ENCODE results near the gene TNFSF10.
A peak's percentile ranks its signal among the peaks of the same experiment; 100 is the strongest.
"Not testable (repeated sequence)": the region's sequence is repeated elsewhere in the genome, so short reads cannot be mapped to it uniquely, and the experiment has no call there.

TNFSF10 gene

GRCh38 chr3:172522871-172523818, at the start of gene TNFSF10:
Gene TNFSF10, minus strand, starts transcription at chr3:172523430. Its CDS starts 46 bp downstream, at chr3:172523384.
- peak; percentile 61 to 63 for DNase-seq
- TF ChIP-seq GATA1 (IDR thresholded peaks at IDR 0.05; ENCODE audit: low read depth, low read length) (no peak), POLR2A (IDR thresholded peaks at IDR 0.05; ENCODE audit: low read length) (peak; percentile 70)

DNA sequence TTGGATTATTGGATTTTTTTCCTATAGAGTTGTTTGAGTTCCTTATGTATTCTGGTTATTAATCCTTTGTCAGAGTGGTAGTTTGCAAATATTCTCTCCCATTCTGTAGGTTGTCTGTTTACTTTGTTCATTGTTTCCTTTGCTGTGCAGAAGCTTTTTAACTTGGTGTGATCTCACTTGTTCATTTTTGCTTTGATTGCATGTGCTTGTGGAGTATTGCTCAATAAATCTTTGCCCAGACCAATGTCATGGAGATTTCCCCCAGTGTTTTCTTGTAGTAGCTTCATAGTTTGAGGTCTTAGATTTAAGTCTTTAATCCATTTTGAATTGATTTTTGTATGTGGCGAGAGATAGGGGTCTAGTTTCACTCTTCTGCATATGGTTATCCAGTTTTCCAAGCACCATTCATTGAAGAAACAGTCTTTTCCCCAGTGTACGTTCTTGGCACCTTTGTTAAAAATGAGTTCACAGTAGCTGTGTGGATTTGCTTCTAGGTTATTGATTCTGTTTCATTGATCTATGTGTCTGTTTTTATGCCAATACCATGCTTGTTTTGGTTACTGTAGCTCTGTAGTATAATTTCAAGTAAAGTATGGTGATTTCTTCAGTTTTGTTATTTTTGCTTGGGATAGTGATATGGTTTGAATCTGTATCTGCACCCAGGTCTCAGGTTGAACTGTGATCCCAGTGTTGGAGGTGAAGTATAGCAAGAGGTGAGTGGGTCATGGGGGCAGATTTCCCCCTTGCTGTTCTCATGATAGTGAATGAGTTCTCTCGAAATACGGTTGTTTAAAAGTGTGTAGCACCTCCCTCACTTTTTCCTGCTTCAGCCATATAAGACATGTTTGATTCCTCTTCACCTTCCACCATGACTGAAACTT, 46.1 kb upstream of the TNFSF10 start:
- DNase-seq: no peak
- no peak for TF ChIP-seq POLR2A (IDR thresholded peaks at IDR 0.05; ENCODE audit: low read length)
- TF ChIP-seq GATA1 (IDR thresholded peaks at IDR 0.05; ENCODE audit: low read depth, low read length): no peak

DNA sequence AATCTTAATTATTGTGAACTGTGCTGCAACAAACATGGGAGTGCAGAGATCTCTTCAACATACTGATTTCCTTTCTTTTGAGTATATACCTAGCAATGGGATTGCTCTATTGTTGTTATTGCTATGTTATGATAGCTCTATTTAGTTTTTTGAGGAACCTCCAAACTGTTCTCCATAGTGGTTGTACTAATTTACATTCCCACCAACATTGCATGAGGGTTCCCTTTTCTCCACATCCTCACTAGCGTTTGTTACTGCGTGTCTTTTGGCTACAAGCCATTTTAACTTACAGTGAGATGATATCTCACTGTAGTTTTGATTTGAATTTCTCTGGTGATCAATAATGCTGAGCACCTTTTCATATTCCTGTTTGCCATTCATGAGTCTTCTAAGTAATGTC, 45.5 kb upstream of the TNFSF10 start:
- TF ChIP-seq POLR2A (IDR thresholded peaks at IDR 0.05; ENCODE audit: low read length) (no peak), GATA1 (IDR thresholded peaks at IDR 0.05; ENCODE audit: low read depth, low read length) (no peak)
- DNase-seq: no peak

- DNase-seq: not testable (repeated sequence)
These were observed 43.6 kb upstream of the TNFSF10 start for GRCh38 chr3:172566785-172567184.

DNA sequence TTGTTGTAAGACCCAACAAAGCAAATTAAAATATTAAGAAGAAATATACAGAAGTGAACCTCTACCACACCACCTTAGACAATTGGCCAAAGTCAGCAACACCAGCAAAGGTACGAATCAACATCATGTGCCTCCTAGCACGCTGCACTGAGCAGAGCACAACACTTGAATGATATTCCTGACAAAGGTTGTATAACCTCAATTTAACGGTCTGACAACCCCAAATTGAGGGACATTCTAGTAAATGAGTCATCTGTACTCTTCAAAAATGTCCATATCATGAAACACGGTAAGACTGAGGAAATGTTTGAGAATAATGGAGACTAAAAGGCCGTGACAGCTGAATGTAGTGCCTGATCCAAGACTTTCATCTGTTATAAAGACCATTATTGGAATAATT, 41.3 kb upstream of the TNFSF10 start:
- TF ChIP-seq GATA1 (IDR thresholded peaks at IDR 0.05; ENCODE audit: low read depth, low read length) (no peak), POLR2A (IDR thresholded peaks at IDR 0.05; ENCODE audit: low read length) (no peak)
- no peak for DNase-seq

DNA sequence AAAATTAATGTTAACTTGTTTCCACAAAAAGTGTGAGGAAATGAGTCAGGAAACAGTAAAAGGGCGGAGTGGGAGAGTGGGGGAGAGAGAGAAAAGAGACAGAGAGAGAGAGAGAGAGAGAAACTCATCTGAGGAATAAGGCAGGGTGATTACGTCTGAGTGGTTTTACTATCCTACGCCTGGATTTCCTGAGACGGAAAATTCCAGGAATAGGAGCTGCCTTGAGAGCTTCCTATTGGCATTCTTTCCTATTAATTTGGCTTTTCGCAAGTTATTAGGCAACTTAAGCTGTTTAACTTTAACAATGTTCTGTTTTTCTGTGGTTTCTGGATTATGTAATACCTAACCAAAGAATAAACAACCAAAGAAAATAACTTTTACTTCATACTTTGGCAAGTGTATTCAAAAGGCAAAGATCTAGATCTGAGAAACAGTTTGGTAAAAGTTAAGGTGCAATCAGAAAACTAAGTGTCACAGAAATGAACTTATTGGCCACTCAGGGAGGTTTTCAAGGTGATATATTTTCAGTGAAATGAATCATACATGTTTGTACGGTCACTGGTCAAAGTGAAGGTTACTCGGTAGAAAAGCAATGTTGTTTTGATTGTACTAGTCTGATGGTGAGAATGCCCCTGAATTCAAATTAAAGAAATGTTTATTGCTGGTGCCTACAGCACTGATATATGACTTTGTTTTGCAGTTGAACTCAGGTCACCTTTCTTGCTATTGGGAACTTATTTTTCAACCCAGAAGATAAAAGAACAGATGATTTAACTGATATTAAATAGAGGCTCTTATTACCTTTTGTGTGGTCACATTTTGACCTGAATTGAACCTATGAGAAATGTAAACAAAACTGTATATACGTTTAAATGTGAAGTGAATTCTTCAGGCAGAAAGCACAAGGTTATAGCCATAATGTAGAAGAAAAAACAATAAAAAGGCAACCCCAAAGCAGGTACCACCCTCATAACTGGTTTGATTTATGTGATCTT, 39.9 kb upstream of the TNFSF10 start:
- TF ChIP-seq POLR2A (IDR thresholded peaks at IDR 0.05; ENCODE audit: low read length) (no peak), GATA1 (IDR thresholded peaks at IDR 0.05; ENCODE audit: low read depth, low read length) (no peak)
- DNase-seq: no peak

DNA sequence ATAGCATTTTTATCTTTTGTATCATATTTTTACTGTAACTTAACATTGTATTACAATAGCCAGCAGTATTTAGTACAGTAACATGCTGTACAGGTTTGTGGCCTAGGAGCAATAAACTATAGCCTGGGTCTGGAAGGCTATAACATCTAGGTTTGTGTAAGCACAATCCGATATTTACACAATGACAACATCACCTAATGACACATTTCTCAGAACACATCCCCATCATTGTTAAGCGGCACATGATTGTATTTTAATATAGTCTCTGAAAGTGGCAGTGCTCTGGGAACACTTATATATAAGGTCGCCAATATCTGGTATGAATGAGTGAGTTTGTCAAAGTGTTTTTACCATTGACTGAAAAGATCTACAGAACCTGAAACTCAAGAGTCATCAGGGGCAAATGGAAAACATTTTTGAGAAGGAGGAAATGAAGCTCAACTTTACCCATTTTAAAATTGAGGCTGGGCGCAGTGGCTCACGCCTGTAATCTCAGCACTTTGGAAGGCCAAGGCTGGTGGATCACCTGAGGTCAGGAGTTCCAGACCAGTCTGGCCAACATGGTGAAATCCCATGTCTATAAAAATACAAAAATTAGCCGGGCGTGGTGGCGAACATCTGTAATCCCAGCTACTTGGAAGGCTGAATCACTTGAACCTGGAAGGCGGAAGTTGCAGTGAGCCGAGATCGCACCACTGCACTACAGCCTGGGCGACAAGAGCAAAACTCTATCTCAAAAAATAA, 38.8 kb upstream of the TNFSF10 start:
- no peak for DNase-seq
- TF ChIP-seq GATA1 (IDR thresholded peaks at IDR 0.05; ENCODE audit: low read depth, low read length) (no peak), POLR2A (IDR thresholded peaks at IDR 0.05; ENCODE audit: low read length) (no peak)

DNA sequence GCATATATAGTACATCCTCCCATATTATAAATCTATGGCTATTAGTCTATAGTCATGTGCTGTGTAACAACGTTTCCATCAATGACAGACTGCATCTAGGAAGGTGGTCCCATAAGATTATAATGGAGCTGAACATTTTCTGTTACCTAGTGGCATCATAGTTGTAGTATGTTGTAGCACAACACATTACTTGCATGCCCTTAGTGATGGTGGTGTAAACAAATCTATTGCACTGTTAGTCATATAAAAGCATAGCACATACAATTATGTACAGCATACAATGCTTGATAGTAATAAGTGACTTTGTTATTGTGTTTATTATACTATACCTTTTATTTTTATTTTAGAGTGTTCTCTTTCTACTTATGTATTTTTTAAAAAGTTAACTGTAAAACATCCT, 37.4 kb upstream of the TNFSF10 start:
- DNase-seq: no peak
- no peak for TF ChIP-seq POLR2A (IDR thresholded peaks at IDR 0.05; ENCODE audit: low read length)
- no peak for TF ChIP-seq GATA1 (IDR thresholded peaks at IDR 0.05; ENCODE audit: low read depth, low read length)

- TF ChIP-seq GATA1 (IDR thresholded peaks at IDR 0.05; ENCODE audit: low read depth, low read length): no peak
- DNase-seq: no peak
These were observed 36.8 kb upstream of the TNFSF10 start for GRCh38 chr3:172560026-172560425.

DNA sequence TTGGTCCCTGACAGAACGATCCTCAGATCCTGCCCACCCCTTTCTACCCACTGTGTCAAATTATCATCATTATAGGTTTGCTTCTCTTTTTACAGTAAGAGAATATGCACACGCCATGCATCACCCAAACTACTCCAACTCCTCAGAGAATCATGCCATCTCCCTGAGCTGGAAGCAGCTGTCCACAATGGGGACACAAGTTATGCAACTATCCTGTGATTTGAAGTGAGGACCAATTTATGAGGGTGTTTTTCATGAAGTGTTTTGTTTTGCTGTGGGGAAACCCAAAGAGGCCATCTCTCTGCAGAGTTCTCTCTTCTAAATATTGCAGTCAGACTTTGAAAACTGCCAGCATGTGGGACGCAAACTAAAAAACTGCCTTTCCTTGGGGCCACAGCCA, 35.8 kb upstream of the TNFSF10 start:
- no peak for TF ChIP-seq GATA1 (IDR thresholded peaks at IDR 0.05; ENCODE audit: low read depth, low read length)
- TF ChIP-seq POLR2A (IDR thresholded peaks at IDR 0.05; ENCODE audit: low read length): no peak
- DNase-seq: no peak

- no peak for TF ChIP-seq POLR2A (IDR thresholded peaks at IDR 0.05; ENCODE audit: low read length)
- TF ChIP-seq GATA1 (IDR thresholded peaks at IDR 0.05; ENCODE audit: low read depth, low read length): no peak
- DNase-seq: no peak
These were observed 34.4 kb upstream of the TNFSF10 start for GRCh38 chr3:172557515-172558220.

GRCh38 chr3:172553526-172554252, 30.5 kb upstream of the TNFSF10 start:
- DNase-seq: no peak
- TF ChIP-seq POLR2A (IDR thresholded peaks at IDR 0.05; ENCODE audit: low read length) (no peak), GATA1 (IDR thresholded peaks at IDR 0.05; ENCODE audit: low read depth, low read length) (no peak)
